ENCODE results near the gene FAM184B. TPM values are rescaled to one million over a fixed set of nuclear protein-coding genes. Genes with fewer than 3 reads are reported as not detected.
A peak's percentile ranks its signal among the peaks of the same experiment; 100 is the strongest.

The FAM184B gene
- total RNA-seq, 4 donors from 2014 or later = 0.11 to 0.53 (median 0.49) TPM; not detected in 1

- in situ Hi-C loops (cut with MboI; ENCODE audit: low sequenced_read_pairs in 4 of 4) = loop anchor here in 1 of 4 donors (10.0 kb wide), 1 partner anchor 186 kb away; no protein-coding TSS in a partner anchor
- Histone ChIP-seq H3K9me3 (no peaks in the 10 kb centered on the region), H3K4me3 (peak overlapping the region; percentile 1 to 36 (median 32)), H3K36me3 (peaks cover 0 to 57% of the 10 kb centered on the region in 2 donors), H3K4me1 (peaks cover 71 to 82% of the 10 kb centered on the region in 2 donors), H3K27me3 (no peaks in the 10 kb centered on the region), H3K27ac (peak overlapping the region; percentile 91 to 98 (median 97))
- TF ChIP-seq CTCF (IDR thresholded peaks at IDR 0.05 in 4 of 5, conservative IDR thresholded peaks at IDR 0.05 in 1 of 5) (no peak), POLR2A (IDR thresholded peaks at IDR 0.05) (no peak)
- no peak for DNase-seq
- peak; percentile 13 to 35 for ATAC-seq
- intact Hi-C loops (cut with DNase I; ENCODE audit: low total_unique reads) = no loop called here
Measured at GRCh38 chr4:17618926-17619325, 162.5 kb downstream of the FAM184B start.

DNA sequence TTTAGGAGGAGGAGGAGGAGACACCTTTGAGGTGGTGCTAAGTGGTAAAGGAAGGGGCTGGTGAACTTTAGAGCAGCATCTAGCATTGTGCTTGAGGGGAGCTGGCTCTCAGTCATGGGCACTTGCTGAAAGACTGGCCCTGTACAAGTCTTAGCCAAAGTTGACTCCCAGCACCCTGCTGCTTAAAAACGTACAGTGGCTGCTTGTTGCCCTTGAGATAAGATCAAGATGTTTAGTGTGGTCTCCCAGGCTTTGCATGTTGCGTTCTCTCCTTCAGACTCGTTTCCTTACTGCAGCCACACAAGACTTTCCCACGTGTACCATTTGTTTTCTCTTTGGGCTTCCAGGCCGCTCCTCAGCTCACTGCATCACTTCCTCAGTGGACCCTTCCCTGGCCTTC, 165.1 kb downstream of the FAM184B start:
- Histone ChIP-seq H3K27me3 (no peaks in the 10 kb centered on the region), H3K4me3 (peak overlapping the region; percentile 70 to 98 (median 92)), H3K4me1 (peaks cover 58 to 60% of the 10 kb centered on the region in 2 donors), H3K27ac (peak overlapping the region; percentile 91 to 98 (median 97)), H3K9me3 (no peaks in the 10 kb centered on the region), H3K36me3 (peaks cover 0 to 31% of the 10 kb centered on the region in 2 donors)
- DNase-seq (no peak), ATAC-seq (no peak)
- intact Hi-C loops (cut with DNase I; ENCODE audit: low total_unique reads) = no loop called here
- in situ Hi-C loops (cut with MboI; ENCODE audit: low sequenced_read_pairs in 4 of 4) = loop anchor here in 1 of 4 donors (10.0 kb wide), 1 partner anchor 189 kb away; no protein-coding TSS in a partner anchor
- TF ChIP-seq POLR2A (IDR thresholded peaks at IDR 0.05) = no peak
- TF ChIP-seq CTCF (IDR thresholded peaks at IDR 0.05 in 4 of 5, conservative IDR thresholded peaks at IDR 0.05 in 1 of 5) = no peak

DNA sequence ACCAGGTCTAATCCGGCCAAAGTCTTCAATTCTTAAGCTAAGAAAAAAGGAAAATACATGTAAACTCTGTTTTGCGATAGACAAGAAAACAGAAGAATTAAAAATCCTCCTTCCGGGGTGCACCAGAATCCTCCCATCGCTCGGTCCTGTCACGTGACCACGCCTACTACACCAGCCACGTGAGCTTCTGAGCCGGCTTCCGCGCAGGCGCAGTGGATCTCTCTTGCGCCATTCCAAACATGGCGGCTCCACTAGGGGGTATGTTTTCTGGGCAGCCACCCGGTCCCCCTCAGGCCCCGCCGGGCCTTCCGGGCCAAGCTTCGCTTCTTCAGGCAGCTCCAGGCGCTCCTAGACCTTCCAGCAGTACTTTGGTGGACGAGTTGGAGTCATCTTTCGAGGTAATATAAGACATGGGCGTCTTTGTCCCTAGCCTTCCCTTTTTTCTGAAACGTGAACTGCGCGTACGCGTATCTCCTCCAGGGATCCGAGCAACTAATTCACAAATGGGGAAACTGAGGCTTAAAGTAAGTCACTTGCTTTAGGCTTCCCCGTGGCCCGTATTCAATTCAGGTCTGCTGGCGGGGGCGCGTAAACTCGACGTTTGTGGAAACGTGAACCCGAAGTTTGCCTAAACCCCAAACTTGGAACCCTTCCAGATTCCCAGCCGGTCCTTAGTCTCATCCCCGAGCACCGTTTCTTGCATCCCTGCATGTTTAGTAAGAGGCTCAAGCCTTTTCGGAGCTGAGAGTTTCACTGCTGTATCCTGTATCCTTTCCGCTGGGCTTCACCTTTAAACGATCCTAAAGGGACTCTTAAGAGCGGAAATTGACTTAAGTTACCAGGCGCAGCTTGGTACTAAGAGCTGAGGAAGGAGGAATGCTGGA, 166.8 kb downstream of the FAM184B start, which contains the start of gene MED28:
Gene MED28 (plus strand): TSS at position 226 of the 884 bp plus-strand sequence. CDS start 14 bp downstream, at position 240.
- peak; percentile 96 to 97 for TF ChIP-seq POLR2A (IDR thresholded peaks at IDR 0.05)
- TF ChIP-seq CTCF (IDR thresholded peaks at IDR 0.05 in 4 of 5, conservative IDR thresholded peaks at IDR 0.05 in 1 of 5) = peak in 3 of 5 experiments; percentile 23 to 51 (median 24)
- in situ Hi-C loops (cut with MboI; ENCODE audit: low sequenced_read_pairs in 4 of 4) = loop anchor here in 1 of 4 donors (10.0 kb wide), 1 partner anchor 190 kb away; no protein-coding TSS in a partner anchor

GRCh38 chr4:17613761-17614415, 167.5 kb downstream of the FAM184B start:
- H3K4me3 ChIP-seq = peak overlapping the region; percentile 70 to 98 (median 92)
- ATAC-seq (peak; percentile 73 to 80), DNase-seq (peak in 1 of 2 donors; percentile 31)
- TF ChIP-seq CTCF (IDR thresholded peaks at IDR 0.05 in 4 of 5, conservative IDR thresholded peaks at IDR 0.05 in 1 of 5) (no peak), POLR2A (IDR thresholded peaks at IDR 0.05) (no peak)
- in situ Hi-C loops (cut with MboI; ENCODE audit: low sequenced_read_pairs in 4 of 4) = loop anchor here in 1 of 4 donors (10.0 kb wide), 1 partner anchor 191 kb away; no protein-coding TSS in a partner anchor
- H3K9me3 ChIP-seq = no peaks in the 10 kb centered on the region
- H3K27ac ChIP-seq = peak overlapping the region; percentile 91 to 98 (median 97)
- intact Hi-C loops (cut with DNase I; ENCODE audit: low total_unique reads) = loop anchor here (1.0 to 2.0 kb wide), 2 partner anchors 21 to 37 kb away; partner anchors contain the start of gene LAP3
- H3K27me3 ChIP-seq = no peaks in the 10 kb centered on the region
- peaks cover 0 to 18% of the 10 kb centered on the region in 2 donors for H3K36me3 ChIP-seq
- H3K4me1 ChIP-seq = peaks cover 38 to 40% of the 10 kb centered on the region in 2 donors

More for the DNA sequence above, 166.8 kb downstream of the FAM184B start, which contains the start of gene MED28:
- Histone ChIP-seq H3K9me3 (no peaks in the 10 kb centered on the region), H3K4me1 (peaks cover 45% of the 10 kb centered on the region in 2 donors), H3K4me3 (peak within 1 kb of the TSS; percentile 70 to 98 (median 92)), H3K27me3 (no peaks in the 10 kb centered on the region), H3K36me3 (peaks cover 0 to 18% of the 10 kb centered on the region in 2 donors), H3K27ac (peak within 1 kb of the TSS; percentile 91 to 98 (median 97))
- intact Hi-C loops (cut with DNase I; ENCODE audit: low total_unique reads) = loop anchor here (1.0 to 2.0 kb wide), 2 partner anchors 20 to 37 kb away; partner anchors contain the start of gene LAP3
- DNase-seq = peak; percentile 94 to 95
- ATAC-seq = peak; percentile 88 to 90

Measured in gastrocnemius medialis (tissue), 4 donors.